HG03066 (cell line): ENCODE measurements around the gene NPSR1.
"Not testable (repeated sequence)": the region's sequence is repeated elsewhere in the genome, so short reads cannot be mapped to it uniquely, and the experiment has no call there.

Source experiments
- ATAC-seq: cut with Tn5 transposase; IDR thresholded peaks from one replicate; pipeline ENCODE4 v1.9.1; 2021; ENCODE audit warnings: low read depth; ENCODE audit not compliant: unreplicated experiment

The NPSR1 gene, protein sequence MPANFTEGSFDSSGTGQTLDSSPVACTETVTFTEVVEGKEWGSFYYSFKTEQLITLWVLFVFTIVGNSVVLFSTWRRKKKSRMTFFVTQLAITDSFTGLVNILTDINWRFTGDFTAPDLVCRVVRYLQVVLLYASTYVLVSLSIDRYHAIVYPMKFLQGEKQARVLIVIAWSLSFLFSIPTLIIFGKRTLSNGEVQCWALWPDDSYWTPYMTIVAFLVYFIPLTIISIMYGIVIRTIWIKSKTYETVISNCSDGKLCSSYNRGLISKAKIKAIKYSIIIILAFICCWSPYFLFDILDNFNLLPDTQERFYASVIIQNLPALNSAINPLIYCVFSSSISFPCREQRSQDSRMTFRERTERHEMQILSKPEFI

DNA sequence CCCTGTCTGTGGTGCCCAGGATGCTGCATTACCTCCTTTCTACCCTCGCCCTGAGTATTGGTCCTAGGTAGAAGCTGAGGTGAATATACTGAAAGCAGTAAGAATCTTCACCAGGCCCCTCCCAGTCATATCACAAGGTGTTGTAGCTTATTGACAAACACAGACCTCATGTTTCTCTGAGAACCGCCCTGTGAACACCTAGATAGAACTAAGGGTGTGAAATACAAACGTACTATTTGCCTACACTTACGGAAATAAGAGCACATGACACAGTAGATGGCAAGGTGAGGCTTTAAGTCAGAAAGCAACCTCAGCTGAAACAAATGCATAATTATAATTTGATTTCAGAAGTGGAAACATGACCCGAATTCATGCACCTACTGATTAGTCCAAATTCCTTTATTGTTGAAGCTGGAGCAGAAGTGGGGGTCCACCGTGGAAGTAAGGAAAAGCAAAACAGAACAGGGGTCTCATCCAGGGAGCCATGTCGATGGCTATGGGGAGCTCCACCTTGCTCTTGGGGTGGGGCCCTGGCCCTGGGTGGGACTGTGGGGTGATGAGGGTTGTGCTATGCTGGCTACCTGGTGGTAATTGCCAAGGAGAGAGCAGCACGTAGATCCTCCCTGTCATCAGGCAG is at the start of gene NPSR1:
Gene NPSR1, plus strand, starts transcription at position 587 of the 637 bp plus-strand sequence. CDS start 195 bp downstream, outside the sequence.
- ATAC-seq: no peak

DNA sequence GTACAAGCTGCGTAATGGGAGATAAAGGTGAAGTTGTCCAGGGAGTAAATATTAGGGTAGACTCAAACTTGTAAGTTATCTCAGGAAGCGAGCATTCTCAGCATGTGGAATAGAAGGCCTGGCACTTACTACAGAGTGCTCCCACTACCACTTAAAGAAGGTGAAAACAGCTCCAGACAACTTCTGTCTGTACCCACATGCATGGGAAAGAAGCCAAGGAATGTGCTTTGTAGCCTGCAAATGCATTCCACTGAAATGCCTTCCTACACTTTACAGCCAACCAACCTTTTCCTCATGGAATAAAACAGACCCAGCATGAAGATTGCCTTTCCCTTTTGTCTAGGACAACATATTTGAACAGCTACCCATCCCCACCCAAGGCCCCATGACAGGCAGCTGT is 45.4 kb upstream of the NPSR1 start:
- no peak for ATAC-seq

DNA sequence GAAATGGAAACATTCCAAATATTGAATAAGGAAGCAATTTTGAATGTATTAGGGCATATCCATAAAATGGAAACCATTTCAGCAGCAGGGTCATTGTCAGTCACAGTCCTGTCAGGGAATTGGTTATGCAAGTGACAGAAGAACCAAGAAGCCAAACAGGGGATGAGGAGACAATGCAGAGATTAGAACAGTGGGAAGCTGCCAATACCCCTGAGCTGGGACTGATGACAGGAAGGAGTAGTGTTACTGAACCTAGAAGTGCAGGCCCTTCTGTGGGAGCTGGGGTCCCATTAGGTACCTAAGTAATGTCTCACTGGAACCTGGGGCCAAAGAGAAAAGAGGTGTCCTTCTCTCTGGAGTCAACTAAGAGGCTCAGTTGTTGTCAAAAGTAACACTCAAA is 37.6 kb upstream of the NPSR1 start:
- ATAC-seq: no peak

DNA sequence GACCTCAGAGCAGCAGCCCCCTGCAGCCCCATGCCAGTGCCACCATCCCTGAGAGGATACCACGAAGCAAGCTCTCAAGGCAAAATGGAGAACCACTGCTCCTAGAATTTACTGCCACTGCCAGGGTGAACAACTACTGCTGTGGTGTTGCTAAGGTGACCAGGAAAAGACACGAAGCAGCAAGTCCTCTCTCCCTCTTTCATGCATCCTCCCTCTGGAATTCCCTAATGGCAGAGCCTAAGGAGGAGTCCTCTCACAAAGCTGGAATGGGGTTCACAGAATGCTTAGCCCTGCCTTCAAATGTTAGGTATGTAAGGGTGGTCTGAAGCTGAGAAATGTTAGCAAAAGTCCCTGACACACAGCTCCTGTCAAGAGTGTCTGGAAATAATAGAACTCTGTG is 35.8 kb upstream of the NPSR1 start:
- ATAC-seq: no peak

DNA sequence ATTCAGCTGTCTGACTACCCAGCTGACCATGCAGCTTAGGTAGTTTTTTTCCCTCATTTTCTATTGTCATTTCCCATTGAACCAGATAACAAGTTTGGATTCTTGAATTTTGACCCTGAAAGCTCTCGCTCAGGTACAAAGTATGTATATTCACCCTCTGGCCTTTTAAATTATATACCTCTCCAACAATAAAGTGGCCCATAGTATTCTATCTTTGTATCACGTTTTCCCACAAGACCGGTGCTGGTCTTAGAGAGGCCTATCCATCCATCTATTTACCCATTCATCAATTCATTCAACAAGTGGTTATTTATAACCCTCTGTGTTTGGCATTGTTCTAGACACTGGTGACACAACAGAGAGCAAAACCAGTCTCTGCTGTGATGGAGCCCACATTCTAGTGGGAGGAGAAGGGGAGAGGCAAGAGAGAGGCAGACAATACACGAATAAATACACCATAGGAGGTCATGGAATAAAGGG is 35.2 kb upstream of the NPSR1 start:
- ATAC-seq: no peak

DNA sequence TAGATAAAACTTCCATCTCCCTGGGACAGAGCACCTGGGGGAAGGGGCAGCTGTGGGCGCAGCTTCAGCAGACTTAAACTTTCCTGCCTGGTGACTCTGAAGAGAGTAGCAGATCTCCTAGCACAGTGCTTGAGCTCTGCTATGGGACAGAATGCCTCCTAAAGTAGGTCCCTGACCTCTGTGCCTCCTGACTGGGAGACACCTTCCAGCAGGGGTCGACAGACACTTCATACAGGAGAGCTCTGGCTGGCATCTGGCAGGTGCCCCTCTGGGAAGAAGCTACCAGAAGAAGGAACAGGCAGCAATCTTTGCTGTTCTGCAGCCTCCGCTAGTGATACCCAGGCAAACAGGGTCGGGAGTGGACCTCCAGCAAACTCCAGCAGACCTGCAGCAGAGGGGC is 29.4 kb upstream of the NPSR1 start:
- not testable (repeated sequence) for ATAC-seq

DNA sequence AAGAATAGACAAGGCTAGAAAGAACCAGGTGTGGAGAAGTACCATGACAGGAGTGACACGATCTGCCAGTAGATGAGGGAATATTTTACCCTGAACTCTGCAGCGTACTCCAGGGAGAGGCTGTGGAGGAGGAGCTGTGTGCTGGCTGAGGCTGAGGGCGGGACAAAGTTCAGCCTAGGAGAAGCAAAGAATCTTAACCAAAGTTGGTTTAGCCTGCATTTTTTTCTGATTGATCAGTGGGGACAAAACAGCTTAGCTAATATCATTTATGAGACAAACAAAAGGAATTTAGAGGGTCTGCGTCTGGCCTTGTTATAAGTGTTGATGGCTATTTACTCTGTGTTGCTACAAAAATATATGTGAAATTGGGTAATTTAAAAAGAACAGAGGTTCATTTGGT is 5.2 kb upstream of the NPSR1 start:
- ATAC-seq: no peak

DNA sequence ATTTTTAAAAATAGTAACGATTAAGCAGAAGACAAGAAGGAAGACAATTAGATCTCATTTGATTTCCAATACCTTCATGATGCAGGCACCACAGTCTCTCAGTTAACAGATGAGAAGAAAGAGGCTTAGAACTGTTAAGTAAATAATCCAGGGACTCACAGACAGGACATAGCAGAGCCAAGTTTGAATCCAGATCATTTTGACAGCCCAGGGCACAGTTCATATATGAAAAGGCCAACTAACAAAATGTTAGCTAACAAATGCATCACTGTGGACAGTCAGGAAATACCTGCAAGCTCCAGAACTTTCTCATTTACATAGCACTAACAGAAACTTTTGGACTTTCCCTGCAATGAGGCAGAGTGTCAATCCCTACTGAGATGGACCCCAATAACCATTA is 4.2 kb upstream of the NPSR1 start:
- ATAC-seq: no peak

DNA sequence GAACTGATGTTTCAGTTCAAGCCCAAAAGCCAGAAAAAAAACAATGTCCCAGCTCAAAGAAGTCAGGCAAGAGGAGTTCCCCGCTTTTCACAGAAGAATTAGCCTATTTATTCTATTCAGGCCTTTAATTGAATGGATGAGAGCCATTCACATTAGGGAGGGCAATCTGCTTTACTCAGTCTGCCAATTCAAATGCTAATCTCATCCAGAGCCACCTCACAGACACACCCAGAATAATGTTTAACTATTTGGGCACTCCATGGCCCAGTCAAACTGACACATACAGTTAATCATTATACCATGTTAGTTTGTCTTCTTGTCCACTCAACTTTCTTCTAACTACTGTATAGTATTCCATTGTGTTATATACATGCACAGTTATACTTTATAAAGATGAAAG is 2.6 kb upstream of the NPSR1 start:
- no peak for ATAC-seq

DNA sequence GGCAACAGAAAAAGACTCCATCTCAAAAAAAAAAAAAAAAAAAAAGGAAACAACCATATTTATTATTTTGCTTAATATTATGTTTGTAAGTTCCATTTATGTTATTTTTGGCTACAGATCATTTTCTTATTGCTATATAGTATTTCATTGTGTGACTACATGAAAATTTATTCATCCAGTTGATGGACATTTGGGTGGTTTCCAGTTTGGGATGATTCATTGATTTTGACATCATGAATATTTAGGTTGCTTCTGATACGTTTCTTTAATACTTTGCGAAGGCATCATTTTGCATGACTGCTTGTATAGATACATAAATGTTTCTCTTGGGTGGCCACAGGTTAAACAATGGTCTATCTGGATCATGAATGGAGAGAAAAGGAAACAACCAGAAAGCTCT is 2.0 kb upstream of the NPSR1 start:
- ATAC-seq: no peak

DNA sequence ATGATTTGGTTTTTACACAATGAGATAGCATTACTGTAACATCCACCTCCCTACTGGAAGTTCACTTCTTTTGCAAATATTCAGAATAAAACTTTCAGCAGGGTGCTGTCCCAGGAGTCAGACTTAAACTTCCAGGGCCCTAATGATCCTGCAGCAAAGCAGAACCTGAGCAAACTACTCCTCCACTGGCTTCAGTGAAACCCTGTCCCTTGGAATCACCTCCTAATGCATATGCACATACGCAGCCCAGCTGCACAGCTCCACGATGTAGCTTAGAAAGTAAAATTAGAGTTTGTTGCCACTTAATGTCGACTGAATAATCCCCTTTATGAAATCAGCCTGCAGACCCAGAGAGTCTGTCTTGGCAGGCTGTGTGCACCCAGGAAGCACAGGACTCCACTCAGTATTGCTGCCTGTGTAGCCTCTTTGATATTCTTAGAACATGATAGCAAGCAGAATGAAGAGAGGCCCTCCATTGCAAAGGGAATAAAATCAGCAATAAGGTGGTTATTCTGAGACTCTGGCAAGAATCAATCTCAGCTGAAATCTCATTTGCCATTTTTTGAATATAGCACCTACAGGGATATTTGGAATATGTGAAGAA is 1.6 kb downstream of the NPSR1 start:
- no peak for ATAC-seq

DNA sequence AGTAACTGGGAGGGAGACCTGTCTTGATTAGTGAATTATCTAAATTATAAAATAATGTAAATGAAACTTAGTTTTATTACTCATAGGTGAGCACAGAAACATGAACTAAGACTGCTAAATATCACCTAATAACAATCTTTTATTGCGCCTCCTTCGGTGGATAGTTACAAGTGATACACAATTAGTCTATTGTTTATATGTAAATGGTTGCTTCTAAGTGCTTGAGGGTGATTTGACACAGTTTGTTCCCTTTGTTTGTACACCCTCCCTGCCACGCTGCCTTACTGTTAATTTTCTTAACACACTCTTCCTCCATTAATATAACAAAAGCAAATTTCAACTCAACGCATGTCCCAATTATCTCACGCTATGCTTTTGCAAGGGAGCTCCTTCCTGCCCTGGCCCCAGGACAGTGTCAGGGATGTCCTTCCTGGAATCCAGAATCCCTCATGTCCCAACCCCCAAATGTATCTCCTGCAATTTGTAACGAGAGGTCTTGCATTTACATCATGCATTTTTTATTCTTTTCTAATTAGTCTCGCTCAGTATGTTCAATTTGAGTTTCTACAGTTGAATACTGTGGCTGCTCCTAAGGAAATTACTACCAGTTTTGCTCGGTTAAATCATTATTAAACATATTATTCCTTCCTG is 4.2 kb downstream of the NPSR1 start:
- no peak for ATAC-seq

DNA sequence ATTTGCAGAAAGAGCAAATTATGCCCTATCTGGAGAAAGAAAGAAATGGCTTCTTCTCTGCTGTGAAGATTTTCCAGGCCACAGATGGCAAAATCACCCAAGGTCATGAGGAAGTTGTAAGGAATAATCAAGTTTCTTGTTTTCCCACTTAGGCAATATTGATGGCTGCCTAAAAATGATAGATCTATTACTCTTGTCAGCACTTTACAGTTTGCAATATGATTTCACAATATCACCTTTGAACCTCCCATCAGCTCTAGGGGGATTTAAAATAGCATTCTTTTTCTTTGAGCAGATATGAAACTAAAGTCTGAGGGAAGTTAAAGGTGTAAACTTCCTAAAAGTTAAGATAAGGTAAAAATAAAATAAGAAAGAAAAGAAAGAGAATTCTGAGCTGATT is 6.7 kb downstream of the NPSR1 start:
- ATAC-seq: no peak

DNA sequence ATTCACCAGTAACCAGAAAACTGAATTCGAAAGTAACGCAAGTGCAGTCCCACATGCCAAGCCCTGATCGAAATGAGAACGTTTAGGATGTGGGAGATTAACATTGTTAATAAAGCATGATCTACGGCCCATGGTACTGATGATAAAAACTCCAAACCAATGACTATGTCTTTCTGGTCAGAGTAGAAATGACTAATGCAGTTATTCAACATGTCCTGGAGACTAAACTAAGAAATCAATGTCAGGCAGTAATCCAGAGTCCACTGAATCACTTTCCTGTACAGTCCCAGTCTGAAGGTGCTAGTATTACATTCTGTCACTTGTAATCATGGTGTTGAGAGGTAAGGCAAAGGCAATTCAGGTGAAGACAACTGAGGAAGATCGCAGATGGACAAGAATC is 14.4 kb downstream of the NPSR1 start:
- no peak for ATAC-seq

DNA sequence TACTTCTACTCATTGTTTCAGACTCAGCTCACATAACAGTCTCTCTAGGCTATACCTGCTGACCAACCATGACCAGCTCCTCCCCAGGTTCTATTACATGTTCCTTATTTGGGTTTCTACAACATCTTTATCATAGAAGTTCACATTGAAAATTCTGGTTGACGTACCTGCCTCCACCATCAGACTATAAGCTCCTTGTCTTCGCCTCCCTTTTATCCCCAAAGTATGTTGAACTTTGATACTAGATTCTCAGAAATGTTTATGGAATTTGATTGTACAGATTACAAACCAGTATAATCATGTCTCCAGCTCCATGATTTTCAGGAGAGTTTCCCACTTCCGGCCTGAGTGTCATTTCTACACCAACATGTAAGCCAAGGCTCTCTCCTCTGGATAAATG is 15.0 kb downstream of the NPSR1 start:
- ATAC-seq: no peak

DNA sequence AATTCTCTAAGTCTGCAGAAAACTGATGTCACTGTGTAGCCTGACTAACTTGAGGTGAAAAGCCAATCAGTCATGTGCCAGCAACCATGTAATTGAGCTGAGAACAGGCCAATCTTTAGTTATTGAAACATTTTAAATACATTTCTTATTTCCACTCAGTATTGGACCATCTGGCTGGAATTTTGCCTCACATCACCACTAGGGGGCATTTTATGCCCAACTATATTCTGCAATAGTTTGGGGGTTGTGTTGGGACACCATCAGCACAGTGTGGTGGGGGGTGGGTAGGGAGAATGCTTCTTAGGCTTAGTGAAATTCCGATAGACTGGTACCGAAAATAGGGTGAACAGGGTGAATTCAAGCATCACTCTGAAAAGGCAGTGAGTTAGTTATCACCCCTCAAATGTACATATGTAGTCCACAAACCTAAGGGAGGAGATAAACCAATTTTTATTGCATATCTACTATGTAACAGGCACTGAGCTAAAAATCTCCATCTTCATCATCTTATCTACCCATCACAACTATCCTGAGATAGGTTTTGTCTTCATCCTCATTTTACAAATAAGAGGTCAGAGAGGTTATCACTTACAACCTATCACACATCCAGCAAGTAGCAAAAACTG is 17.8 kb downstream of the NPSR1 start:
- no peak for ATAC-seq

DNA sequence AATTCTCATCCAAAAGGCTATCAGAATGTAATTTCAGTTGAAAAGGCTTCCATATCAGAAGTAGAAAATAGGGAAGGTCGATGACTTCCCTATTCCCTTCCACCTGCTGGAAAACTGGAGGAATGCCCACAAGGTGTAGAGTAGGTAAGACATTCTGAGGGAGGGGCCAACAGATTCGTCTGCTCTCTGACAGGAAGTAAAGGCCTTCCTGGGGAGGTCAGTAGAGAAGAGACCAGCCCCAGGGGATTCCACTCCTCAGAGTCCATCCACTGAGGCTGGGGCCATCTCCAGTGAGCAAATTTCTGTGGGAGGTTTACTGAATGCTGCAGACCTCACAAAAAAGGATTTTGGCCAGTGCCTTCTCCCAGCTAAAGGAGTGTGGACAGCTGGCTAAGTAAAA is 19.5 kb downstream of the NPSR1 start:
- ATAC-seq: no peak

DNA sequence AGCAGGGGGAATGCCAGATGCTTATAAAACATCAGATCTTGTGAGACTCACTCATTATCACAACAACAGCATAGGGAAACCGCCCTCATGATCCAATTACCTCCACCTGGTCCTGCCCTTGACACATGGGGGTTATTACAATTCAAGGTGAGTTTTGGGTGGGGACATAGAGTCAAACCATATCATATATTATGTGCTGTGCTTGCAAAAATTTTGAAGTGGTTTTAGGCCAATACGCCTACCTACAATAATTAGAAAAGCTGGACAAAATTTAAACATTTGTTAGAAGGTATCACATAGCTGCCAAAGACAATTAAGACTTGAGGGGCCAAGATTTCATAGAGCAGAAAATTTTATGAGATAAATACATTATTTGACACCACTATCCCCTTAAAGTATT is 29.5 kb downstream of the NPSR1 start:
- ATAC-seq: no peak

DNA sequence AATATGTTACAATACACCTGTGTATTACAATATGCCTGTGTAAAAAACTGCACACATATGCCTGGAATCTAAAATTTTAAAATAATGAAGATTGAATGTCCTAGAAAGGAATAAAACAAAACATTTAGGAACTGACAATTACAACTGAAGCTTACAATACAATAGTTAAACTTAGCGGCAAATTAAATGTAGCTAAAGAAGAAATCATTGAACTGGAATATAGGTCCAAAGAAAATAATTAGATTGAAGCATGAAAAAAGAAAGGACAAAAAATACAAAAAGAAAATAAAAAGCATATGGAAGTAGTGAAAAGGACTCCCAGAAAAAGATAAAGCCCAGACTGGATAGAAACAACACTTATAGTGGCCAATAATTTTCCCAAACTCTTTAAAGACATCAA is 38.4 kb downstream of the NPSR1 start:
- no peak for ATAC-seq

DNA sequence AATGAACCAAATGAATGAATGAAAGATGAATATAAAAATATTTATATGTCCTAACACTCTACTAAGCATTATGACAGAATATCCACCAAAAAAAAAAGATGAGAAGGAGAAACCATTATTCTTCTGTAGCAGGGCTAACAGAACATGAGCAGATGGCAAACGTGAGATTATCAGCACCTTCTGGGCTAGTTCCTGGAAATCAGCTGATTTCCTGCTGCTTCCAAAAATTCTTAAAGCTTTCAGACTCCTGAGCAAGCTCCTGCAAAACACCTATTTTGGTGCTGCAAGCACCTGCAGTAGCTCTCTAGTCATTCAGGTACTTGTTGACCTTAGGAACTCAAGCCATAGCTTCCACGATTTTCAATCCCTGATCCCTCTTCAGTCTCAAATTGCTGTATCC is 51.8 kb downstream of the NPSR1 start:
- ATAC-seq: no peak

DNA sequence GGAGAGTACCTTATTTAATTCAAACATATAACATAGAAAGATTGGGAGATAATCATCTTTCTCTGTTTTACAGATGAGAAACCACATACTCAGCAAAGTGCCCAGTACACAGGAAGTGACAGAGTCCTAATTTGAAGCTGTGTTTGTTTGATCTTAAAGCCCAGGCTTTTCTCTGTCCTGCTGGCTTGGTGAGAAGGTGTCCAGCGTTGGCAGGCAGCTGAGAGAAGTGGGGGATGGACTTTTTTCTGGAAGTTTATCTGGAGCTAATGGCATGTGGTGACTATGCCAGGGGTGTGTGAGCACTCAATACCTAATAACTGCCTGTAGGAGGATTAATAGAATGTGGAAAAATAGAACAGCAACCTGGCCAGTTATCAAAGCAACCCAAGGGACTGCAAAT is 60.8 kb downstream of the NPSR1 start:
- no peak for ATAC-seq
